CD4-positive, alpha-beta T cell treated with Interleukin-6 for 4 hours (primary cell): ENCODE measurements around the gene KIF26B.

ENCODE experiments used
- DNase-seq: peaks from one replicate; pipeline ENCODE4 v3.0.0-alpha.2; 2020; ENCODE audit warnings: mixed read lengths

KIF26B gene

DNA sequence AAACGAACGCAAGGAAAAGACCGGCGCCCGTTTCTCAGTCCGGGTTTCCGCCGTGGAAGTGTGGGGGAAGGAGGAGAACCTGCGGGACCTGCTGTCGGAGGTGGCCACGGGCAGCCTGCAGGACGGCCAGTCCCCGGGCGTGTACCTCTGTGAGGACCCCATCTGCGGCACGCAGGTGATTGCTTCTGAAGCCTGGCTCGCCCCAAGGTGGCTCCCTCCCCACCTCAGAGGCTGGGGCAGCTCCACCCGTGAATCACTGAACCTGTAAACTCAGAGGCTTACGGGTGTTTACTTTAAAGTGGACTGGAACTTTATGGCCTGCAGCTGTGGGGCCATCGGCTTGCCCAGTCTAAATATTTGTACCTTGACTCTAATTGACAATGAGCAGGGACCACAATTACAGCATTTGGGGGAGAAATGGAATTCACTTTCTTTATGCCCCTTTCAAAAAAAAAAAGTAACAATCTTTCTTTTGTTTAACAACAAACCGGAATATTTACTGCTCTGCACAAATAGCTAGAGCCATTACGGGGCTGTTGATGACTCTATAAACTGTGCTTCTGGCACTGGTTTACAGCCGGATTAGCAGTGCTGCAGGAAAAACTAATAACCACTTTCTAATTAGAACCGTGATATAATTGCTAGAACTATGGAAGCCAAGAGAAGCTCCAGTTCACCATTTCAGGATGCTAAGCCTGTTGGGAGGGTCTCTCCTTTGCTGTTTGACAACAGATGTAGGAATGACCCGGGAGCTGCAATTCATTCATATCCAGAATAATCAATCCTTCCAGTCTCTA, 454.8 kb downstream of the KIF26B start:
- DNase-seq: no peak

DNA sequence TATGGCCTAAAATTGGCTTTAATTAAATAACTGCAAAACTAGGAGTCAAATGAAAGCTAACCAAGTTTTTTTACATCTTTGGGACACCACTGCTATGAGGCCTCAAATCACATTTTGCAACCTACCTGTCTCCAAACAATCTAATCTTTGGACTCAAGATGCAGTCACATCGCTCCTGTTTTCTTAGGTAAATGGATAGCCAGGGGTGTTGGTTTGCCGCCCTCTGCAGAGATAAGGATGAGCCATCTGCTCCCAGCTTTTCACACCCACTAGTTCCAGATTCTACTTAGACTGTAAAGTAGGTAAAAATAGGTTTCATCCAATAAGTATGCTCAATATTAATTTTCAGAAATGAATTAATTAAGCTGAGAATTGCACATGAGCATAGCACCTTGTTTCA, 456.5 kb downstream of the KIF26B start:
- DNase-seq: no peak

DNA sequence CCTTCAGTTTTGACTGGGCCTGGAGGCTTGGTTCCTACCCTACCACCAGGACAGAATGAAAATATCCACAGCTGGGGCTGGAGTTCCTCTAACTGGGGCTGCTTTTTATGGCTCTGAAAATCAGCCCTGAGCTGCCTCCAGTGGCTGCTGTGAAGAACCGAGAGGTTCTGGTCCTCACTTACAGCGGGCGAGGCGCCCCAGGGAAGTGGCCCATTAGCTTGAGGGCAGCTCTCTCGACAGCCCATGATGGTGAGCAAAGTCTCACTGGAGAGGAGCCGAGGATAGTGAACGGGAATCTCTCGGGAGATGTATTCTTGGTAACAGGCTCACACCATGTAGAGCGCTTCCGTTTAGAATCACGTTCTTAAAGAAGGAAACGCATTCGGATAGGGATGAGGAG, 459.7 kb downstream of the KIF26B start:
- DNase-seq: no peak

DNA sequence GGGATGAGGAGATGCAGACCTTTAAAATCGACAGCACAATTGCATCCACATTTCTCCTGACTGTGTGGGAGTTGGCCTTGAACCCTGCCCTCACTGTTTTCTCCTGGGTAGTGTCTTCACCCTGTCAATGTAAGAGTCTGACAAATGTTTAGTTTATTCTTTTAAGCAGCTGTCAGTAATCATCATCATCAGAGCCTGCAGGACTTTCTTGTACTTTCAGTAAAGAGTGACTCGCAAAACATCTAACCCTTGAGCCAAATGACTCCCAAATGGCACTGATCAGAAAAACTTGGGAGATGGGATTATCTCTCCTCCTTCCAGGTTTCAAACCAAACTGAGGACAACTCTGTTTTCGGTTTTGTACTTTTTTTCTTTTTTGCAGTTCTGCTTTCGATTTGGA, 460.2 kb downstream of the KIF26B start:
- DNase-seq: no peak

DNA sequence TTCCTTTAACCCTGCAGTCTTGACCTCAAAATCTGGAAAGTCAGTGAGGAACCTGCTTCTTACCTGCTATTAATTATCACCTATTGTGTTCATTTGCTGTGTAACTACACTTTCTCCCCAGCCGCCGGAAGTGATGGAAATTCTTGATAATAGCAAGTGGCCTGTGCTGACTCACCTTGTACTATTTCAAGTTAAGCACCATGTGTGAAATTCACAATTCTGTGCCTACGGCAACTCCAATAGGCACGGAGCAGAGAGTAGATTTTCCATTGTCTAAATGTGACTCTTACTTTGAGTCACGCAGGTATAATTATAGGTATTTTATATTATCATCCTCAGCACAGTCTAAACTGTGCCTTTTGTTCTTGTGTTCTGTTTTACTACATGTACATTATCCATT, 466.8 kb downstream of the KIF26B start:
- no peak for DNase-seq

DNA sequence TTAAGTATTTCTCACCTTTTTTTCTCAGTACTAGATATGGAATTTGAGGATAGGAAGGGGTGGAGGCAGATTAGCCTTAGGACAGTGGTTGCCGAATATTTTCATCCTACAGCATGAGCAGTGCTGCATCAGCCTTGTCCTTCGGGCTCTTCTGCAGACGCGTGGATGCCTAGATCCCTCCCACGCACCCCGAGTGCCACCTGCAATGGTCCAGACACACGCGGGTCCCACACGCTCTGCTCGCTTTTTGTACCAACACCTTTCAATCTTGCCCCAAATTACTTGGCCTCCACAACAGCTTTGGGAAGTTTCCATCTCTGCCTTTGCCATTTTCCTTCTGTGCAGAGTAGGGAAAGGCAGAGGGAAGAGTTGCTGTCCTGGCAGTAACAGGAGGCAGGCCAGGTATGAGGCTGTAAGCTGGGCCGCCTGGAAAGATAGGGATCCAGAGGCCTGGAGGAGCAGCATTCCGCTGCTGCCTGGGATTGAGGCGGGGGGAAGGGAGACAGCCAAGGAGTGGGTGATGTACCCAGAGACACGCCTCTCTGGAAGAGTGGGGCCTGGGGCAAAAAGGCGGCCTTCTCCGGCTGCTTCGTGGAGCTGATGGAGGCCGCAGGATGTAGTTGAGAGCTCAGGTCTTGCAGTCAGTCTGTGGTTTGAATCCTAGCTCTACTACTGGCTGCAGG, 467.7 kb downstream of the KIF26B start:
- DNase-seq: no peak

DNA sequence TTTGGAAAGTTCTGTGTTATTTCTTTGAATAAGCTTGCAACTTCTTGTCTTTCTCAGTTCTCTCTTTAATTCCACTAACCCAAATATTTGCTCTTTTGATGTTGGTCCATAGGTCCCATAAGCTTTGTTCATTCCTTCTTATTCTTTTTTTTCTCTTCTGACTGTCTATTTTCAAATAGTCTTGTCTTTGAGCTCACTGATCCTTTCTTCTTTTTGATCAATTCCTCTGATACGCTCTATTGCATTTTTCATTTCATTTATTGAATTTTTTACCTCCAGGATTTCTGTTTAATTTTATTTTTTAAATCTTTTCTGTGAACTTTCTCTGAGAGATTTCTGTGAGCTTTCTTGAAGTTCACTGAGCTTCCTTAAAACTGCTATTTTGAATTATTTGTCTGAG, 486.6 kb downstream of the KIF26B start:
- DNase-seq: no peak

DNA sequence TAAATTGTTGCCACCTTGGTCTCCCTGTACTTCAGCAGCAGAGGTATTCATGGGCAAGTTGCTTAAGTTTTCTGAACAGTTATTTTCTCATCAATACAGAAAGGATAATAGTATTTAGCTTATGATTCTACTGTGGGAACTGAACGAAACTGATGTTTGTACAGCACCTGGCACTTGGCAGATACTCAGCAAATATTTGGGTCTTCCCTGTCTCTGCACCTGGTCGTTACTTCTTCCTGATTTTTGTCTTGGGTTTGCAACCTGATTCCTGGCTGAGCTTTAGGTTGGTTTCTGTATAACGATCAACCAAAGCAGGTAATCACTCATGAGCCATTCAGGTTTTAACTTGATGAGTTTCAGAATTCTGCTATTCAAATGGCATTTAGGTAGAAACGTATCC, 490.6 kb downstream of the KIF26B start:
- DNase-seq: no peak

DNA sequence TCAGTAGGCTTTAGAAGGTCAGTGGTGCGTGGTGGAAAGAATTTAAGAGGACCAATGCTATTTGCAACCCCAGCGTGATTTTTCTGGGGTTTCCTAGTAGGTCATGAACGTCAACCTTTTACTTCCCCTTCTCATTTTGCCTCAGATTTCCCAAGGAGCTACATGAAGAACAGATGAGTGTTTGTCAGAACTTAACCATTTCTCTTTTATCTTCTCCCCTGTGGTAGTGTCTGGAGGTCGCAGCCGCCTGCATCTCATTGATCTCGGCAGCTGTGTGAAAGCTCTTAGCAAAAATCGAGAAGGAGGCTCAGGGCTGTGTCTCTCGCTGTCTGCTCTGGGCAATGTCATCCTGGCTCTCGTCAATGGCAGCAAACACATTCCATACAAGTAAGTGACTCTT, 491.1 kb downstream of the KIF26B start:
- DNase-seq: no peak

DNA sequence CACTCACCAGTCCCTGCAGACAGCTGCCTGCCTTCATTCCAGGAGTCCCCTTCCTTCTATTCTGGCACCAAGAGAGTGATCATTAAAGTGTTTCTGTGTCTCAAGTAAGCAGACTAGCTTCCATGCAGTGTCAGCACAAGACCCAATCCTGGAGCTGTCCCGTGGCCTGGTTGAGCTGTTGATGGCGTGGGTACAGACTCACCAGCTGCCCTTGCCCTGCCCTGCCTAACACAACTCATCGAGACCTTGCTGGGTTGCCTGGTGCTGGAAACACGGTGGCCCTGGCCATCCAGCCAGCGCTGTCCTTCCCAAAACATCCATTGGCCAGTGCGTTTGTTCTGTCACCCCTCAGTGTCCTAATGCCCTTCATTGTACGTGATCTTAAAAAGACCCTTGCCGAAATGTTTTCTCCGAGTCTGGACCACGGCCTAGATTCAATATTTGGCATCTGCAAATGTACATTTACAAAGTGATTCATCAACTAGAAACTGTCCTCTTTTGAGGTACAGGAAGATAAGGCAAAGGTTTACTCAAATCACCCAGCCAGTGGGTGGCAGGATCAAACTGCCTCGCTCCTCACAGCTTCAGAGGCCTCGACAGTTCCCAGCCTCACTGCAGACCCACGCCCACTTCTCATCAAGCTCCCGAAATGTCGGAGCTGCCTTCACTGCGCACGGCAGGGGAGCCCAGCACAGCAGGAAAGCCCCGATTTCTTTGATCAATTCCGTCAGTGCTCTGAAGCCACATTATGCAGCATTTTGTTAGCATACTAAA, 494.2 kb downstream of the KIF26B start:
- DNase-seq: no peak

DNA sequence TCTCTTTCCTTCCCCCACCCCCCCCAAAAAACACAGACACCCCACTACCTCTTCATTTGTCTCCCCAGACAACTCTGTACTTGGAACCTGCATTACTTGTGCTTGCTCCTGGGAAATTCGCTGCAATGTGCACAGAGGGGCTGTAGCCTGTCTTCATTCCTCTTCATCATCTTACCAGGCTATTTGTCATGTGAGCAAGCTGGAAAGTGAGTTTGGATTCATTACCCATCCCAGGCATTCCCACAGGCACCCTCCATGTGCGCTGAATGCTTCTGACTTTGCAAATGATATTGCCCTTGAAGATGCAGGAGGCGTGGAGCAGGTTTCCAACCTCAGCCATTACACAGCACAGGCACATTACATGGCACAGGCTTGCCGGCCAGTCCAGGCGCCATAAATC, 494.9 kb downstream of the KIF26B start:
- no peak for DNase-seq

DNA sequence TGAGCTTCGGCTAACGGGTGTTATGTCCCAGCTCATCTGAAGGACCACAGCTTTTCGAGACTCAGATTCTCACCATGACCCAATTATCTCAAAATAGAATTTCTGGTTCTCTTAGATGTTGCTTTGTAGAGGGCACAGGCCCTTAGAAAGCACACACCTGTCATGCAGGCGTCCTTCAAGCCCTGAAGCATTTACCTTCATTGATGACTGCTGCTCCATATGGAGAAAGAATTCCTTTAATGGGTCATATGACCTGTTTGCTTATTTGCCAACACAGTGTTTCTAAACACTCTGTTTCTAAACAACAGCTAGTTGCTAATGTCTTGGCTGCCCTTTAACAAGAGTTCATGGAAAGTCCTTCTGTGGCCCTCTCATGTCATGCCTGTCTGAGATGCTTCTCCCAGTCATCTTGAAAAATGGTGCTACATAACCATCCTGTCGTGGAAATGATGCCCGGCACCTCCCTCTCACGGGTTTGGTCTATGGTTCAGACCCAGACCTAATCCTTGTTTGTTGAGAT, 495.7 kb downstream of the KIF26B start:
- DNase-seq: no peak

DNA sequence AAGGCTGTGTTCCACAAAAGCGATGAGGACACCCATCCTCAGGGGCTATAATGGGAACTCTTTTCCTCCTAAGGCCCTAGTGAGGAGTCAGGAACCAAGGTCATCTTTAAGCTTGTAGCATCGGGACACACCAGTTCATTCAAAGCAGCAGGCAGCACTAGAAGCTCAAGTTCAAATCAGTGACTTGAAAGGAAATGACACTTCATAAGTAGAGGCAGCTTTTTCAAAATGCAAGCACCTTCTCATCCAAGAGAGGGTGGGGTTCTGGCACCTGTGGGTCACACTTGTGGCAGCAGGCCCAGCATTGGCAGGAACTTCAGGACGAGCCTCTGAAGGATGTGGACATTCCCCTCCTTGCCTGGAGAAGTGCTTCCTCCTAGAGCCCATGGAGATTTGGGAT, 496.3 kb downstream of the KIF26B start:
- no peak for DNase-seq

DNA sequence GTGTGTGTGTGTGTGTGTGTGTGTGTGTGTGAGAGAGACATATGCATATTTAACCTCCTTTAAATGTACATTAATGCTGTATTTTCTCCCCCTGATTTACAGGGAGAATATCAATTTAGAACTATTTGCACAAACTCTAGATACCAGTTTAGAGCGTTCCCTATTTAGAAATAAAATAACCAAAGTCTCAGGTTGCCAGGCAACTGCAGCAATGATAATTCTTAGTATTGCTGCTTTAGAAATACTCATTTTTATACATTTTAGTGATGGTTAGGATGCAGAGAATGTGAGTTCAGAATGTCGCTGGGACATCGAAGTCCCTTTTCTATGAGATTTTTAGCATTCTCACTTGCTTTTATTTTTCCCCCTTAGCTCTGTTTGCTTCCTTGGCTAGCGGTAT, 497.3 kb downstream of the KIF26B start:
- DNase-seq: no peak

DNA sequence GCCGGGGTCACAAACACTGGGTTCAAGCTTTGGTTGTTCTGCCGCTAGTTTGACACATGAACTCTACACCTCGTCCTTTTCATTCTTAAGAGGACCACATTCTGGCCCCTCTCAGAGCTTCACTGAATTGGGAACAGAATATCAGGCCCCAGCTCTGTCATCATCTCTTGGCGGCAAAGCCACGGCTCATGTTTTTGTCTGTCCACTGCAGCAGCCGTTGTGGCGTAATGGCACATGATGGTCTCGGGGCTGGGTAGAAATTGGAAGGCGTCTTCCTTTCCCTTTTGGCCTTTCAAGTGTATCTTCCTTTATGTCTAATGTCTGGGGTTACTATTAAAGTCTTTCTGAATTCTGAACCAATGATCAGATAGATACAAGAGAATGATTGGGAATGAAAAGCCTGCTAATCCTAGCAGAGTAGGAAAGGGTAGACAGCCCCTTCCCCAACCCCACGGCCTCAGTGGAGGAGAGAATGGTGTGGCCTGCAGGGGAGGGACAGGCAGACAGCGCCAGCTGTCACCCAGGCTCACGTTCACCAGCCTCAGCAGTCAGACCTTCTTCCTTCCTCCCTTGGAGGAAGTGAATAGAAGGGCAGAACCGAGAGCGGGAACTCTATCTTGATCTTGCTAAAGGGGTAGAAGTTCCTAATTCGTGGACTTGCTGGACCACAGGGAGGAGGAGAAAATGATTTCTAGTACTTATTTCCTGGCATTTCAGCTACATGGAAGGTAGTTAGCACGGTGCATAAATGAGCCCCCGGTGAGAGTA, 498.1 kb downstream of the KIF26B start:
- no peak for DNase-seq

DNA sequence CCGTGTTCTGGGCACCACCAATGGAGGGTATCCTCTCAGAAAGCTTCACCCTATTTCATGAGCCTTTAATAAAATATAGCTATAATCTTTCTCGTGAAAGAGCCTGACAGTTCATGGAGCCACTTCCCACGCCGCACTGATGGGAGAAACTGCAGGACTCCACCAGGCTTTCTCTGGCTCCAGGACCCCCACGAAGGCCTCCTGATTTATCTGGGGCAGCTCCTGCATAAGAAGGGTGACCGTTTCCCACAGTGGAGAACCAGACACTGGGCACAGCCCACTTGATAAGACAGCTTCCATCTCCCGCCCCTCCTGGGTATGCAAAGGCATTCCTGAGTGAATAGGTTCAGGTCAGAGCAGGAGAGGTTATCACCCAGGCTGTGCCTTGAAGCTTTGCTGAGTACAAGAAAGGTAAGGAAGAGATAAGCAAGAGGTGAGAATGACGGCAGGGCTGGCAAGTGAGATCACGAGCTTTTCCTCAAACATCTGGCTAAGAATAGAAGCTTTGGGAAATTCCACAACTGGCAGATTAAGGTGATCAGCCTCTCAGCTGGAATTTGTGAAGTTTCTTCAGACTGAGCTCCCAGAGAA, 499.8 kb downstream of the KIF26B start:
- DNase-seq: no peak

DNA sequence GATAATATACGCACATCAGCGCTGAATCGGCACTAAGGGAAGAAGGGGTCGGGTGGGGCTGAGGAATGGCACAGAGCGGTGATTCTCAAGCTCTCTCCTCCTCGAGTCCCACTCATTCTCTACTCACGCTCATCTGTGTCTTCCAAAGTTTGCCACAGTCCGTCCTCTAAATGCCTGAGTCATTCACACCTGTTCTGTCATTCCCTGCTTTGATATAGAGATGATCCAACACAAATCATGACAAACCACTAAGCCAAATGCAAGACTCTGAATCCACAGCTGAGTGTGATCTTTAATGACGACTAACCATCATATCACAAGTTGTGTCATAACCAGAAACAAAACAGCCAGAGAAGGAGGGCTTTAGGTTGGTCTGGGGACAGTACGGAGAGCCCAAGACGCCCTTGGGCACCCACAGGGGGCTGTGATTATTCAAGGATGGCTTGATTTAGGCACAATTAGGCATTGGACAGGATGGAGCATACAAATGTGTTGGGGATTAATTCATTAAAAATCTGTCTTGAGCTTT, 501.5 kb downstream of the KIF26B start:
- DNase-seq: no peak

DNA sequence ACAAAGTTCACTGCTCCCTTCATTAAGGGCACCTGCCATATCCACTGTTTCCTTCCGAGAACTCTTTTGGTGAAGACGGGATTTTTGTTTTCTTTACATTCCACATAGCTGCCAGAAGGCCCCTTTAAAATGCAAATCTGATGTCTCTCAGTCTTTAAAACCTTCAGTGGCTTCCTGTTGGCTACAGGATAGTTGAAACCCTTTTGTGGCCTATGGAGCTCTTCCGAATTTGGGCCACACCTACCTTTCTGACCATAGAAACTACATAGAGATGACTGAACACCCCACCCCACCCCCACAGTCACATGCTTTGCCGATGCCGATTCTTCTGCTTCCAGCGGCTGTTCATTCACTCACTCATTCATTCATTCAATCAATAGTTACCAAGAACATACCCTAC, 502.6 kb downstream of the KIF26B start:
- no peak for DNase-seq

DNA sequence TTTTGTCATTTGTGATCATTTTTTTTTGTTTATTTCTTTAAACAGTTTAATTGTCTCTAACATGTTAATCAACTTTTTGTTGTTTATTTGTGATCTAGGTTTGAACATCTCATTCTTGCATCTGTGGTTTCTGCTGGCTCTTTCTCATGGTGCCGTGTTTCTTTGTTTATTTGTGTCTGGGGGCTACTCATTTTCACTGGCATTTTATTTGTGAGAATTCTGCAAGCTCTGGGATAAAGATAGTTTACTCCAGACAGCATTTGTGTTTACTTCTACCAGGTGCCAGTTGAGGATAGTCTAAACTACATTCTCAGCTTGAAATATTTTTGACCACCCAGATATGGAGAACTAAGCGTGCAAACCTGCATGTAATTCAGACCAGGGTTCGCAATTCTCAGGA, 508.6 kb downstream of the KIF26B start:
- no peak for DNase-seq

DNA sequence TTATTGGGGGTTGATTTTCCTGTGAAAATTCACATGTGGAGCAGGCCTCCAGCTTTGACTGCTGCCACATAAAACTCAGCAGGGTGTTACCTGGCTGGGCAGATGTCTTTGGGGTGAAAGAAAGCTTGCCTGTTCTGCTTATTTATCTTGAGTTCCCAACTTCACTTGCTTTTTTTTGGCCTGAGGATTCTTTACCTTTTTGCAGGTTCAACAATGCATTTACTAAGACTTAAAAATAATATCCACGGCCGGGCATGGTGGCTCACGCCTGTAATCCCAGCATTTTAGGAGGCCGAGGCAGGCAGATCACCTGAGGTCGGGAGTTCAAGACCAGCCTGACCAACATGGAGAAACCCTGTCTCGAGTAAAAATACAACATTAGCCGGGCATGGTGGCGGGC, 509.1 kb downstream of the KIF26B start:
- DNase-seq: no peak

DNA sequence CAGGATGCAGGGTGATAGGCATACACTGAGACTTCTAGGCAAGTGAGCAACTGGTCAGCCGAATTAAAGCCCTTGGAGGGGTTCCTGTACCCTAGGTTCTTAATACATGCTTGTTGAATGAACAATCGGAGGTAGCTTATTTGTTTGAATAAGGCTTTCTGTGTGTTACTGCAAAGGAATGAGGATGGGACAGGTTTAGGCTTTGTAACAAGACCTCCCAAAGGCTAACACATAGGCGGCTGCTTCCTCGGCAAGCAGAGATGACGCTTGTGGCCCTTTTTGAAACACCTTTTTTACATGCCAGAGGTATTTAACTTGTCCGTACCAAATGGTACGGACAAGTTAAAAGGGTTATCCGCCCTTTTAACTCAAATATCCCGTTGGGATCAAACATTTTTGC, 511.6 kb downstream of the KIF26B start:
- DNase-seq: no peak

DNA sequence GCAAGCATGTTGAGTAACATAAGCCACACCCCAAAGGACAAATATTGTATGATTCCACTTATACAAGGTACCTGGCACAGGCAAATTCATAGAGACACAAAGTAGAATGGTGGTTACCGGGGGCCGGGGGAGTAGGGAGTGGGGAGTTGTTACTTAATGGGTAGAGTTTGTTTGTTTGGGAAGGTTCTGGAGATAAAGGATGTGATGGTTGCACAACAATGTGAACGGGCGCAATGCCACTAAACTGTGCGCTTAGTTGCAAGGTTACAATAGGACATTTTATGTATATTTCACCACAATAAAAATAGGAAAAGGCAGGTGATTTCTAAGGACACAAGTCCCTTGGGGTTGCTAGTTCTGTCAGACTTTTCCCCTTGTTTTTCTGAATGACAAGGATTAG, 516.6 kb downstream of the KIF26B start:
- no peak for DNase-seq
